Endothelial cell of umbilical vein (primary cell): ENCODE data around the gene CDKN1A. TPM values are rescaled to one million over a fixed set of nuclear protein-coding genes. Genes with fewer than 3 reads are reported as not detected.

Experiments
- BruUV-seq: library from RNA; stranded (reverse); fragments of 400-500 nt; replicated peaks from 2 replicates; lab custom pipeline; 2021; lab: Mats Ljungman, UMichigan
- CTCF ChIA-PET: fragments of 300-600, 350-600 bp; sonication (Branson Sonifier 250); formaldehyde crosslinking; loops from one replicate; lab custom pipeline; 2021; ENCODE audit warnings: antibody characterized with exemption, inconsistent platforms; lab: Charles Lee
- POLR2A ChIA-PET: fragments of 300-600, 350-600 bp; sonication (Branson Sonifier 250); formaldehyde crosslinking; loops from one replicate; lab custom pipeline; 2021; ENCODE audit warnings: antibody characterized with exemption, inconsistent platforms; lab: Charles Lee
- DNase-seq: peaks from one replicate; pipeline ENCODE4 v3.0.0-alpha.2; 2011; ENCODE audit warnings: low read depth, low spot score
- FAIRE-seq: peaks from 2 replicates; lab custom pipeline; 2011; peaks lifted over from hg19 to GRCh38; lab: Jason Lieb, UNC
- H2AFZ ChIP-seq: 2 replicates; pipeline ENCODE4 v1.6.0; 2012; ENCODE audit warnings: low read depth, low read length, control low read depth, inconsistent platforms
- H3K27ac ChIP-seq: 2 replicates; pipeline ENCODE4 v1.5.1; 2011; ENCODE audit warnings: low read depth, mild to moderate bottlenecking, control low read depth, low read length, moderate library complexity; ENCODE audit not compliant: insufficient read depth
- H3K27me3 ChIP-seq, 2 experiments: 2 replicates each; pipeline versions ENCODE4 v1.6.0 to v1.6.1; 2011; ENCODE audit warnings: low read length in 2 of 2, mixed read lengths in 1 of 2; ENCODE audit not compliant: control insufficient read depth in 2 of 2, insufficient read depth in 2 of 2
- H3K36me3 ChIP-seq, 2 experiments: 2 replicates in 1 of 2; 3 replicates in 1 of 2; pipeline ENCODE4 v1.5.1; 2011; ENCODE audit warnings: low read length in 2 of 2, mild to moderate bottlenecking in 1 of 2, moderate library complexity in 1 of 2; ENCODE audit not compliant: control insufficient read depth in 2 of 2, insufficient read depth in 2 of 2; ENCODE audit errors: extremely low read depth in 1 of 2
- H3K4me1 ChIP-seq: 3 replicates; pipeline ENCODE4 v1.5.1; 2011; ENCODE audit warnings: mild to moderate bottlenecking, low read length; ENCODE audit not compliant: control insufficient read depth, insufficient read depth; ENCODE audit errors: extremely low read depth
- H3K4me2 ChIP-seq: 2 replicates; pipeline ENCODE4 v1.6.1; 2011; ENCODE audit warnings: low read length, control low read depth, mixed read lengths; ENCODE audit not compliant: insufficient read depth
- H3K4me3 ChIP-seq, 3 experiments: fragments of 200-600 bp in 1 of 3; sonication (generic), shearing (Covaris generic) in 1 of 3; replicated peaks in 1 of 3; 2 replicates each; pipeline ENCODE4 v1.5.1; 2011 to 2016; ENCODE audit warnings: control low read depth in 3 of 3, low read length in 3 of 3, mild to moderate bottlenecking in 2 of 3, inconsistent platforms in 1 of 3, low read depth in 1 of 3, moderate library complexity in 1 of 3; ENCODE audit not compliant: insufficient read depth in 1 of 3
- H3K79me2 ChIP-seq: 2 replicates; pipeline ENCODE4 v1.6.0; 2012; ENCODE audit warnings: low read length, inconsistent platforms; ENCODE audit not compliant: control insufficient read depth, insufficient read depth
- H3K9ac ChIP-seq: replicated peaks from 2 replicates; pipeline ENCODE3; 2011; ENCODE audit warnings: low read length, control low read depth; ENCODE audit not compliant: insufficient read depth; ENCODE audit errors: extremely low read depth
- H3K9me1 ChIP-seq: replicated peaks from 3 replicates; pipeline ENCODE4 v1.6.0; 2011; ENCODE audit warnings: mild to moderate bottlenecking, low read length; ENCODE audit not compliant: control insufficient read depth, insufficient read depth; ENCODE audit errors: extremely low read depth
- H3K9me3 ChIP-seq: replicated peaks from 2 replicates; pipeline ENCODE4 v1.5.1; 2012; ENCODE audit warnings: low read length, inconsistent platforms; ENCODE audit not compliant: control insufficient read depth, insufficient read depth
- H4K20me1 ChIP-seq: replicated peaks from 2 replicates; pipeline ENCODE3; 2011; ENCODE audit warnings: mild to moderate bottlenecking, low read length; ENCODE audit not compliant: control insufficient read depth, insufficient read depth; ENCODE audit errors: extremely low read depth
- EZH2 ChIP-seq: IDR thresholded peaks from 2 replicates; pipeline ENCODE4 v1.6.1; 2012; ENCODE audit warnings: borderline replicate concordance, low read depth, mild to moderate bottlenecking, moderate library complexity, low read length, inconsistent platforms; ENCODE audit not compliant: severe bottlenecking
- FOS ChIP-seq: IDR thresholded peaks from 2 replicates; pipeline ENCODE4 v1.6.1; 2011; ENCODE audit warnings: mild to moderate bottlenecking, low read length, moderate library complexity, borderline replicate concordance; ENCODE audit not compliant: insufficient read depth
- GATA2 ChIP-seq: IDR thresholded peaks from 2 replicates; pipeline ENCODE4 v1.7.0; 2011; ENCODE audit warnings: low read depth, mild to moderate bottlenecking, moderate library complexity, mixed read lengths, low read length; ENCODE audit not compliant: insufficient read length, insufficient read depth
- JUN ChIP-seq: IDR thresholded peaks from 2 replicates; pipeline ENCODE4 v1.6.1; 2011; ENCODE audit warnings: borderline replicate concordance, low read depth; ENCODE audit not compliant: insufficient read length, insufficient read depth
- MYC ChIP-seq: IDR thresholded peaks from one replicate; pipeline ENCODE4 v1.6.1; 2011; ENCODE audit warnings: mild to moderate bottlenecking, low read depth, low read length
- POLR2A ChIP-seq: IDR thresholded peaks from 2 replicates; pipeline ENCODE4 v1.6.1; 2012; ENCODE audit warnings: low read depth, mild to moderate bottlenecking, control low read depth, low read length
- POLR2AphosphoS5 ChIP-seq: IDR thresholded peaks from 2 replicates; pipeline ENCODE4 v1.6.1; 2012; ENCODE audit warnings: low read depth, mild to moderate bottlenecking, control low read depth, low read length, moderate library complexity; ENCODE audit not compliant: insufficient read depth
- dilution Hi-C: fragments of 300-500 bp; cut with MboI; formaldehyde crosslinking; loops from one replicate; pipeline ENCODE4 v1.15.0; 2019; ENCODE audit warnings: low sequenced_read_pairs; ENCODE audit not compliant: extremely low pct_ligation_motif_present
- intact Hi-C: fragments of 100-400 bp; cut with micrococcal nuclease; formaldehyde crosslinking; loops from one replicate; pipeline ENCODE4 v1.10.0; 2022
- polyA plus RNA-seq, 4 experiments: library from polyadenylated mRNA; depleted of rRNA in 3 of 4; stranded (reverse) in 3 of 4; unstranded in 1 of 4; fragments of >200 nt; gene quantifications; 2 replicates each; pipeline versions ENCODE4 v1.2.1 to v1.2.3, GENCODE V29; 2011 to 2012; ENCODE audit warnings: missing spikeins in 1 of 4
- total RNA-seq: library from RNA; stranded (reverse); gene quantifications from 2 replicates; pipeline ENCODE4 v1.2.3, GENCODE V29; 2021
- TF ChIP-seq, protein P1 (sequence below): IDR thresholded peaks from 2 replicates; pipeline ENCODE4 v1.6.1; 2011; ENCODE audit not compliant: insufficient read depth, insufficient read length
- TF ChIP-seq, protein P2 (sequence below), 2 donors: IDR thresholded peaks; 1 replicate in 1 of 2; 2 replicates in 1 of 2; pipeline ENCODE4 v1.5.1; 2011; ENCODE audit warnings: low read length in 2 of 2, mild to moderate bottlenecking in 2 of 2, moderate library complexity in 2 of 2, control low read depth in 1 of 2, inconsistent platforms in 1 of 2, low read depth in 1 of 2; ENCODE audit not compliant: insufficient read depth in 1 of 2; ENCODE audit errors: extremely low read depth in 1 of 2

Gene CDKN1A
- total and polyA plus RNA-seq, 2 donors (not counting 3 experiments of a cell fraction or from before 2014, with no cell fraction given): 170 to 238 TPM

DNA sequence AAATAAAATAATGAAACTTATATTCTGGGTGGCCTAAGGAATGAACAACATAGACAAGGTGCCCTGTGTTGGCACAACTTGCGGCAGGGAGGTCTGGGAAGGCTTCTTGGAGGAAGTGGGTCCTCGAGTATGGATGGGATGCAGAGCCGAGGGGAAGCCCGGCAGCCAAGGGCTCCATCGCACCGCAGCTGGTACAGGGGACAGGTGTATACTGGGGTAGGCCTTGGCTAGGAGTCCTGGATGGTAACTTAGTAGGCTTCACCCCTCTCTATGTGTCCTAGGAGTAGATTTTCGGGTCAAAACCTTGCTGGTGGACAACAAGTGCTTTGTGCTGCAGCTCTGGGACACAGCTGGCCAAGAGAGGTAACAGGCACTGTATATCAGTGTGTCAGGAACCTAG lies 47.1 kb downstream of the CDKN1A start:
- H3K4me2 ChIP-seq: no peak overlapping the region
- H4K20me1 ChIP-seq: no peaks in the 10 kb centered on the region
- no TSS peak for BruUV-seq
- H3K4me1 ChIP-seq: peaks cover 2% of the 10 kb centered on the region
- H3K4me3 ChIP-seq: no peak overlapping the region
- no peak overlapping the region for H3K27ac ChIP-seq
- TF ChIP-seq POLR2AphosphoS5: no peak
- no peak for TF ChIP-seq POLR2A
- TF ChIP-seq, protein P1, sequence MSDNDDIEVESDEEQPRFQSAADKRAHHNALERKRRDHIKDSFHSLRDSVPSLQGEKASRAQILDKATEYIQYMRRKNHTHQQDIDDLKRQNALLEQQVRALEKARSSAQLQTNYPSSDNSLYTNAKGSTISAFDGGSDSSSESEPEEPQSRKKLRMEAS: no peak
- no peak for TF ChIP-seq GATA2
- no peak for TF ChIP-seq FOS
- no peak for TF ChIP-seq EZH2
- TF ChIP-seq MYC: no peak
- TF ChIP-seq, protein P2, sequence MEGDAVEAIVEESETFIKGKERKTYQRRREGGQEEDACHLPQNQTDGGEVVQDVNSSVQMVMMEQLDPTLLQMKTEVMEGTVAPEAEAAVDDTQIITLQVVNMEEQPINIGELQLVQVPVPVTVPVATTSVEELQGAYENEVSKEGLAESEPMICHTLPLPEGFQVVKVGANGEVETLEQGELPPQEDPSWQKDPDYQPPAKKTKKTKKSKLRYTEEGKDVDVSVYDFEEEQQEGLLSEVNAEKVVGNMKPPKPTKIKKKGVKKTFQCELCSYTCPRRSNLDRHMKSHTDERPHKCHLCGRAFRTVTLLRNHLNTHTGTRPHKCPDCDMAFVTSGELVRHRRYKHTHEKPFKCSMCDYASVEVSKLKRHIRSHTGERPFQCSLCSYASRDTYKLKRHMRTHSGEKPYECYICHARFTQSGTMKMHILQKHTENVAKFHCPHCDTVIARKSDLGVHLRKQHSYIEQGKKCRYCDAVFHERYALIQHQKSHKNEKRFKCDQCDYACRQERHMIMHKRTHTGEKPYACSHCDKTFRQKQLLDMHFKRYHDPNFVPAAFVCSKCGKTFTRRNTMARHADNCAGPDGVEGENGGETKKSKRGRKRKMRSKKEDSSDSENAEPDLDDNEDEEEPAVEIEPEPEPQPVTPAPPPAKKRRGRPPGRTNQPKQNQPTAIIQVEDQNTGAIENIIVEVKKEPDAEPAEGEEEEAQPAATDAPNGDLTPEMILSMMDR (IDR thresholded peaks at IDR 0.05; ENCODE audit: extremely low read depth in 1 of 2, insufficient read depth in 1 of 2, low read depth in 1 of 2, low read length in 2 of 2): no peak
- no peak for TF ChIP-seq JUN
- dilution Hi-C loops (no loop called here), intact Hi-C loops (loop anchor here (2.0 kb wide), 1 partner anchor 45 kb away; no protein-coding TSS in a partner anchor)
- no peaks in the 10 kb centered on the region for H3K27me3 ChIP-seq
- H3K9me1 ChIP-seq: no peaks in the 10 kb centered on the region
- ChIA-PET CTCF (interaction anchor here (1.1 to 5.9 kb wide), 8 partner anchors 34 to 122 kb away, joined by 3 to 79 read pairs (median 5); no protein-coding TSS in a partner anchor), POLR2A (no interaction called here)
- no peaks in the 10 kb centered on the region for H3K9me3 ChIP-seq
- no peak overlapping the region for H3K9ac ChIP-seq
- H3K79me2 ChIP-seq: no peaks in the 10 kb centered on the region
- no peak overlapping the region for H2AFZ ChIP-seq
- FAIRE-seq (no peak), DNase-seq (no peak)
- H3K36me3 ChIP-seq: no peaks in the 10 kb centered on the region
